Activated naive CD8-positive, alpha-beta T cell (primary cell): ENCODE results near the gene NDST1.
"Not testable (repeated sequence)": the region's sequence is repeated elsewhere in the genome, so short reads cannot be mapped to it uniquely, and the experiment has no call there.

Source experiments
- H3K27ac Mint-ChIP-seq: one replicate; pipeline ENCODE4 v1.8.0; 2021; ENCODE audit warnings: mixed read lengths
- H3K27me3 Mint-ChIP-seq: one replicate; pipeline ENCODE4 v1.8.0; 2021; ENCODE audit warnings: mixed read lengths
- H3K36me3 Mint-ChIP-seq: one replicate; pipeline ENCODE4 v1.8.0; 2021; ENCODE audit warnings: mixed read lengths
- H3K4me1 Mint-ChIP-seq: one replicate; pipeline ENCODE4 v1.8.0; 2021; ENCODE audit warnings: low read depth, mixed read lengths
- H3K4me3 Mint-ChIP-seq: one replicate; pipeline ENCODE4 v1.8.0; 2021; ENCODE audit warnings: mild to moderate bottlenecking, mixed read lengths
- H3K9me3 Mint-ChIP-seq: one replicate; pipeline ENCODE4 v1.8.0; 2021; ENCODE audit warnings: low read depth, mixed read lengths

Gene NDST1

GRCh38 chr5:150510460-150511263 lies 2.7 kb downstream of the NDST1 start:
- Mint-ChIP-seq H3K9me3 (no peaks in the 10 kb centered on the region), H3K36me3 (no peaks in the 10 kb centered on the region), H3K27ac (no peak overlapping the region), H3K27me3 (no peaks in the 10 kb centered on the region), H3K4me1 (no peaks in the 10 kb centered on the region), H3K4me3 (no peak overlapping the region)

- H3K4me3 Mint-ChIP-seq: no peak overlapping the region
- H3K4me1 Mint-ChIP-seq: no peaks in the 10 kb centered on the region
- H3K9me3 Mint-ChIP-seq: no peaks in the 10 kb centered on the region
- no peak overlapping the region for H3K27ac Mint-ChIP-seq
- no peaks in the 10 kb centered on the region for H3K36me3 Mint-ChIP-seq
- H3K27me3 Mint-ChIP-seq: no peaks in the 10 kb centered on the region
These were observed 3.8 kb downstream of the NDST1 start for GRCh38 chr5:150511578-150512367.

- H3K36me3 Mint-ChIP-seq: no peaks in the 10 kb centered on the region
- no peaks in the 10 kb centered on the region for H3K27me3 Mint-ChIP-seq
- no peaks in the 10 kb centered on the region for H3K9me3 Mint-ChIP-seq
- H3K27ac Mint-ChIP-seq: no peak overlapping the region
- H3K4me1 Mint-ChIP-seq: no peaks in the 10 kb centered on the region
- no peak overlapping the region for H3K4me3 Mint-ChIP-seq
These were observed 4.4 kb downstream of the NDST1 start for GRCh38 chr5:150512368-150512747.

- Mint-ChIP-seq H3K4me1 (no peaks in the 10 kb centered on the region), H3K27ac (no peak overlapping the region), H3K4me3 (no peak overlapping the region), H3K36me3 (no peaks in the 10 kb centered on the region), H3K27me3 (no peaks in the 10 kb centered on the region), H3K9me3 (no peaks in the 10 kb centered on the region)
These were observed 5.7 kb downstream of the NDST1 start for GRCh38 chr5:150513375-150514309.

GRCh38 chr5:150514708-150515211 lies 6.8 kb downstream of the NDST1 start:
- H3K36me3 Mint-ChIP-seq: no peaks in the 10 kb centered on the region
- no peaks in the 10 kb centered on the region for H3K4me1 Mint-ChIP-seq
- no peaks in the 10 kb centered on the region for H3K27me3 Mint-ChIP-seq
- H3K27ac Mint-ChIP-seq: no peak overlapping the region
- H3K4me3 Mint-ChIP-seq: no peak overlapping the region
- H3K9me3 Mint-ChIP-seq: no peaks in the 10 kb centered on the region

GRCh38 chr5:150515446-150515845 lies 7.5 kb downstream of the NDST1 start:
- no peak overlapping the region for H3K4me3 Mint-ChIP-seq
- H3K4me1 Mint-ChIP-seq: no peaks in the 10 kb centered on the region
- no peak overlapping the region for H3K27ac Mint-ChIP-seq
- H3K36me3 Mint-ChIP-seq: no peaks in the 10 kb centered on the region
- no peaks in the 10 kb centered on the region for H3K9me3 Mint-ChIP-seq
- H3K27me3 Mint-ChIP-seq: no peaks in the 10 kb centered on the region

GRCh38 chr5:150516011-150516410 lies 8.1 kb downstream of the NDST1 start:
- H3K4me1 Mint-ChIP-seq: no peaks in the 10 kb centered on the region
- no peak overlapping the region for H3K27ac Mint-ChIP-seq
- H3K36me3 Mint-ChIP-seq: no peaks in the 10 kb centered on the region
- H3K4me3 Mint-ChIP-seq: no peak overlapping the region
- no peaks in the 10 kb centered on the region for H3K27me3 Mint-ChIP-seq
- H3K9me3 Mint-ChIP-seq: no peaks in the 10 kb centered on the region

- no peaks in the 10 kb centered on the region for H3K9me3 Mint-ChIP-seq
- no peaks in the 10 kb centered on the region for H3K4me1 Mint-ChIP-seq
- H3K4me3 Mint-ChIP-seq: no peak overlapping the region
- H3K27ac Mint-ChIP-seq: no peak overlapping the region
- no peaks in the 10 kb centered on the region for H3K27me3 Mint-ChIP-seq
- no peaks in the 10 kb centered on the region for H3K36me3 Mint-ChIP-seq
These were observed 9.6 kb downstream of the NDST1 start for GRCh38 chr5:150517272-150518152.

- H3K36me3 Mint-ChIP-seq, H3K4me1 Mint-ChIP-seq, H3K9me3 Mint-ChIP-seq, H3K27me3 Mint-ChIP-seq, H3K4me3 Mint-ChIP-seq, H3K27ac Mint-ChIP-seq: not testable (repeated sequence)
These were observed 11.0 kb downstream of the NDST1 start for GRCh38 chr5:150518712-150519559.

GRCh38 chr5:150519560-150519945 lies 11.6 kb downstream of the NDST1 start:
- H3K27ac Mint-ChIP-seq: no peak overlapping the region
- no peaks in the 10 kb centered on the region for H3K4me1 Mint-ChIP-seq
- H3K9me3 Mint-ChIP-seq: no peaks in the 10 kb centered on the region
- H3K27me3 Mint-ChIP-seq: no peaks in the 10 kb centered on the region
- no peaks in the 10 kb centered on the region for H3K36me3 Mint-ChIP-seq
- no peak overlapping the region for H3K4me3 Mint-ChIP-seq

- Mint-ChIP-seq H3K27ac (no peak overlapping the region), H3K9me3 (no peaks in the 10 kb centered on the region), H3K4me3 (no peak overlapping the region), H3K27me3 (no peaks in the 10 kb centered on the region), H3K36me3 (no peaks in the 10 kb centered on the region), H3K4me1 (no peaks in the 10 kb centered on the region)
These were observed 12.0 kb downstream of the NDST1 start for GRCh38 chr5:150519978-150520377.

- Mint-ChIP-seq H3K4me1 (no peaks in the 10 kb centered on the region), H3K27ac (no peak overlapping the region), H3K27me3 (no peaks in the 10 kb centered on the region), H3K9me3 (no peaks in the 10 kb centered on the region), H3K36me3 (no peaks in the 10 kb centered on the region), H3K4me3 (no peak overlapping the region)
These were observed 13.0 kb downstream of the NDST1 start for GRCh38 chr5:150520747-150521521.

GRCh38 chr5:150521522-150521817 lies 13.5 kb downstream of the NDST1 start:
- Mint-ChIP-seq H3K4me1 (no peaks in the 10 kb centered on the region), H3K27ac (no peak overlapping the region), H3K9me3 (no peaks in the 10 kb centered on the region), H3K36me3 (no peaks in the 10 kb centered on the region), H3K27me3 (no peaks in the 10 kb centered on the region), H3K4me3 (no peak overlapping the region)
